ENCODE data around the gene TPX2. TPM values are rescaled to one million over a fixed set of nuclear protein-coding genes. Genes with fewer than 3 reads are reported as not detected.

Gene TPX2
- total and polyA plus RNA-seq, 2 of the 8 experiments (the other 6 are each of a cell fraction or from before 2014, with no cell fraction given): 43.6 to 125 TPM

- TF ChIP-seq USF2 (IDR thresholded peaks at IDR 0.05; ENCODE audit: low read length) (no peak), MAFK (IDR thresholded peaks at IDR 0.05; ENCODE audit: low read depth, low read length) (no peak), MAX (IDR thresholded peaks at IDR 0.05) (no peak), RFX5 (IDR thresholded peaks at IDR 0.05; ENCODE audit: borderline replicate concordance, low read depth, low read length) (no peak)
These were observed 27.6 kb upstream of the TPX2 start (continued) for GRCh38 chr20:31711179-31712111.
